PC-3 (cell line): ENCODE measurements around the gene MAGED4B. TPM values are rescaled to one million over a fixed set of nuclear protein-coding genes. Genes with fewer than 3 reads are reported as not detected.
"Not testable (repeated sequence)": the region's sequence is repeated elsewhere in the genome, so short reads cannot be mapped to it uniquely, and the experiment has no call there.

Source experiments
- ATAC-seq: fragments of 200-7000 bp; cut with Tn5 transposase; 2 replicates; pipeline ENCODE4 v1.9.1; 2020; ENCODE audit warnings: mild to moderate bottlenecking, moderate library complexity
- BruUV-seq: library from RNA; stranded (reverse); fragments of 400-500 nt; replicated peaks from 2 replicates; lab custom pipeline; 2021; lab: Mats Ljungman, UMichigan
- CTCF ChIA-PET: fragments of 300-600 bp; sonication (Branson Sonifier 250); formaldehyde crosslinking; loops from one replicate; lab custom pipeline; 2022; ENCODE audit warnings: antibody characterized with exemption; lab: Charles Lee
- POLR2A ChIA-PET: fragments of 300-600 bp; sonication (Branson Sonifier 250); formaldehyde crosslinking; loops from one replicate; lab custom pipeline; 2022; ENCODE audit warnings: antibody characterized with exemption; ENCODE audit not compliant: unreplicated experiment; lab: Charles Lee
- DNase-seq: peaks from one replicate; pipeline ENCODE4 v3.0.0-alpha.2; 2015
- H2AFZ ChIP-seq: fragments of 300-600 bp; sonication (generic); 2 replicates; pipeline ENCODE4 v1.6.0; 2016; ENCODE audit warnings: antibody characterized with exemption, low read length
- H3F3A ChIP-seq: fragments of 300-600 bp; sonication (generic); one replicate; pipeline ENCODE4 v1.6.0; 2017; ENCODE audit warnings: antibody characterized with exemption, low read length, control low read depth, mild to moderate bottlenecking; ENCODE audit not compliant: unreplicated experiment
- H3K27ac ChIP-seq: fragments of 300-600 bp; sonication (generic); 2 replicates; pipeline ENCODE4 v1.5.1; 2016; ENCODE audit warnings: mild to moderate bottlenecking, low read length
- H3K27me3 ChIP-seq: fragments of 300-600 bp; sonication (generic); 2 replicates; pipeline ENCODE4 v1.6.1; 2016; ENCODE audit warnings: low read length, mixed read lengths
- H3K36me3 ChIP-seq: fragments of 300-600 bp; sonication (generic); 2 replicates; pipeline ENCODE4 v1.6.1; 2016; ENCODE audit warnings: low read depth, mixed run types, low read length, mixed read lengths
- H3K4me1 ChIP-seq: fragments of 300-600 bp; sonication (generic); 2 replicates; pipeline ENCODE4 v1.5.1; 2016; ENCODE audit warnings: low read length; ENCODE audit not compliant: insufficient read depth
- H3K4me2 ChIP-seq: fragments of 300-600 bp; sonication (generic); 2 replicates; pipeline ENCODE4 v1.6.0; 2016; ENCODE audit warnings: low read length
- H3K4me3 ChIP-seq: fragments of 300-600 bp; sonication (generic); 2 replicates; pipeline ENCODE4 v1.5.1; 2016; ENCODE audit warnings: mild to moderate bottlenecking, low read length, mixed read lengths
- H3K79me2 ChIP-seq: fragments of 300-600 bp; sonication (generic); 2 replicates; pipeline ENCODE4 v1.6.1; 2017; ENCODE audit warnings: low read length, mixed read lengths
- H3K9ac ChIP-seq: fragments of 300-600 bp; sonication (generic); 2 replicates; pipeline ENCODE4 v1.6.0; 2016; ENCODE audit warnings: mild to moderate bottlenecking, low read length
- H3K9me2 ChIP-seq: fragments of 300-600 bp; sonication (generic); replicated peaks from 2 replicates; pipeline ENCODE4 v1.6.1; 2016; ENCODE audit warnings: mixed run types, low read length, mixed read lengths
- H3K9me3 ChIP-seq: fragments of 300-600 bp; sonication (generic); 2 replicates; pipeline ENCODE4 v1.6.1; 2016; ENCODE audit warnings: low read length, mixed read lengths
- H4K20me1 ChIP-seq: fragments of 300-600 bp; sonication (generic); 2 replicates; pipeline ENCODE4 v1.6.1; 2016; ENCODE audit warnings: low read length, mixed read lengths
- CTCF ChIP-seq: fragments of 300-600 bp; sonication (generic); conservative IDR thresholded peaks from 2 replicates; pipeline ENCODE4 v1.5.1; 2017; ENCODE audit warnings: antibody characterized with exemption, low read depth, mild to moderate bottlenecking, low read length
- EZH2 ChIP-seq: fragments of 300-600 bp; sonication (generic); IDR thresholded peaks from one replicate; pipeline ENCODE4 v1.6.1; 2017; ENCODE audit warnings: antibody characterized with exemption, mild to moderate bottlenecking, low read length; ENCODE audit not compliant: unreplicated experiment
- EZH2phosphoT487 ChIP-seq: fragments of 300-600 bp; sonication (generic); IDR thresholded peaks from 2 replicates; pipeline ENCODE4 v1.6.1; 2018; ENCODE audit warnings: mild to moderate bottlenecking, antibody characterized with exemption, low read length, borderline replicate concordance
- intact Hi-C: fragments of 100-400 bp; cut with micrococcal nuclease; formaldehyde crosslinking; loops from 2 replicates; pipeline ENCODE4 v1.9.0; 2023
- total RNA-seq: library from RNA; depleted of rRNA; stranded (reverse); fragments of >200 nt; gene quantifications from 2 replicates; pipeline ENCODE4 v1.2.3, GENCODE V29; 2014

MAGED4B gene
- total RNA-seq, 1 experiment from 2014 or later: 31.8 TPM

GRCh38 chrX:52082578-52082977 lies 13.6 kb upstream of the MAGED4B start:
- TF ChIP-seq EZH2 (no peak), CTCF (no peak), EZH2phosphoT487 (no peak)
- DNase-seq: peak; percentile 48
- ChIA-PET CTCF (no interaction called here), POLR2A (no interaction called here)
- Histone ChIP-seq H3K4me2 (no peak overlapping the region), H3K9ac (no peak overlapping the region), H3K79me2 (no peaks in the 10 kb centered on the region), H3K9me2 (no peaks in the 10 kb centered on the region), H3K27ac (no peak overlapping the region), H3K27me3 (no peaks in the 10 kb centered on the region), H2AFZ (no peak overlapping the region), H3K9me3 (no peaks in the 10 kb centered on the region), H4K20me1 (no peaks in the 10 kb centered on the region), H3F3A (no peaks in the 10 kb centered on the region), H3K36me3 (no peaks in the 10 kb centered on the region), H3K4me3 (no peak overlapping the region), H3K4me1 (no peaks in the 10 kb centered on the region)
- ATAC-seq: no peak
- intact Hi-C loops: no loop called here
- BruUV-seq: no TSS peak

DNA sequence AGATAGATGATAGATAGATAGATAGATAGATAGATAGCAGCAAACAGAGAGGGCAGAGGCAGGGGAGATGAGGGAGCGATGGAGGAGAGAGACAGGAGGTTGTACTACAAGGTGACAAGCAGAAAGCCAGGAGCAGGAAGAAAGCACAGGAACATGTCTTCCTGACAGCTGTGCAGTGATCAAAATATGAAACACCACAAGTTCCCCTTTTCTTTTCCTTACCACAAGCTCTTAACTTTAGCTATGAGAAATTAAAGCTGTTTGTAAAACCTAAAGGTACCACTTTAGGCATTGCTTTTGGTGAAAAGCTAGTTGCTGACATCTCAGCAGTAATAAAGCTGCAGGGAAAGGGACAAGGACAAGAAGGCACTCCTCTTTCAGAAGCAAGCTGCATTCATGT lies 9.1 kb upstream of the MAGED4B start:
- no TSS peak for BruUV-seq
- no peaks in the 10 kb centered on the region for H3K36me3 ChIP-seq
- no peak overlapping the region for H2AFZ ChIP-seq
- H3K27ac ChIP-seq: no peak overlapping the region
- no peaks in the 10 kb centered on the region for H3K4me1 ChIP-seq
- H3F3A ChIP-seq: no peaks in the 10 kb centered on the region
- no peak overlapping the region for H3K4me2 ChIP-seq
- H3K27me3 ChIP-seq: no peaks in the 10 kb centered on the region
- ChIA-PET POLR2A (interaction anchor here (0.7 kb wide), 1 partner anchor 91 kb away, joined by 4 read pairs; no protein-coding TSS in a partner anchor), CTCF (no interaction called here)
- H3K4me3 ChIP-seq: no peak overlapping the region
- no peaks in the 10 kb centered on the region for H4K20me1 ChIP-seq
- DNase-seq (no peak), ATAC-seq (no peak)
- intact Hi-C loops: no loop called here
- no peaks in the 10 kb centered on the region for H3K9me3 ChIP-seq
- H3K79me2 ChIP-seq: no peaks in the 10 kb centered on the region
- no peaks in the 10 kb centered on the region for H3K9me2 ChIP-seq
- no peak overlapping the region for H3K9ac ChIP-seq
- no peak for TF ChIP-seq EZH2phosphoT487
- no peak for TF ChIP-seq EZH2
- no peak for TF ChIP-seq CTCF

DNA sequence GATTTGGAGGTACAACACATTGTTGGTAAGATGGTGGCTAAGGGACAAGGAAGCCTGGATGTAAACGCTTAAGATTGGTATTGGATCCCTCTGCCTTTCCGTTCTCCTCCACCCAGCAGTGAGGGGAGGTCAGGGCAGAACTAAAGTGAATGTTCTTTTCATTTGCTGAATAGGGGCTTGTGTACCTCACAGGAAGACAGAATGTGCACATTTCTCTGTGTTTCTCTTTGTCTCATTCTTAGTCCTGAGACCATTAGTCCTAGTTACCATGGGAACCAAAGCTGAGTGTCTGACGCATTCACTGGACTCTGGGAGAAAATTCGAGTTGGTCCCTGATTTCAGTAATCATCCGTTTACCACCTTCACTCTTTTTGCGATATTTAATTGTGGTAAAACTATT lies 26.7 kb downstream of the MAGED4B start:
- H3K27ac ChIP-seq, H3K4me3 ChIP-seq, DNase-seq, ATAC-seq, CTCF ChIA-PET, H3K4me1 ChIP-seq, H3F3A ChIP-seq, POLR2A ChIA-PET, H3K9ac ChIP-seq, H3K79me2 ChIP-seq, H4K20me1 ChIP-seq, H3K36me3 ChIP-seq, H2AFZ ChIP-seq, H3K27me3 ChIP-seq, BruUV-seq, H3K9me3 ChIP-seq, H3K4me2 ChIP-seq, intact Hi-C loops, H3K9me2 ChIP-seq: not testable (repeated sequence)
